PFSK-1 (cell line): ENCODE data around the gene CNPPD1.

Experiments used
- FOXP2 ChIP-seq: optimal IDR thresholded peaks from 2 replicates; pipeline ENCODE3; 2011; ENCODE audit warnings: borderline replicate concordance, control low read depth, inconsistent platforms; ENCODE audit not compliant: insufficient read depth; ENCODE audit errors: extremely low read length, extremely low read depth
- POLR2AphosphoS5 ChIP-seq: IDR thresholded peaks from 2 replicates; pipeline ENCODE4 v1.6.1; 2012; ENCODE audit warnings: low read depth, mild to moderate bottlenecking, control low read depth, low read length, moderate library complexity
- SIN3A ChIP-seq: IDR thresholded peaks from 2 replicates; pipeline ENCODE4 v1.6.1; 2012; ENCODE audit warnings: mild to moderate bottlenecking, low read length, moderate library complexity, borderline replicate concordance; ENCODE audit not compliant: insufficient read depth
- TAF1 ChIP-seq: IDR thresholded peaks from 2 replicates; pipeline ENCODE4 v1.6.1; 2012; ENCODE audit warnings: low read length, control low read depth, borderline replicate concordance; ENCODE audit not compliant: insufficient read depth
- TF ChIP-seq, protein P1 (sequence below), 2 experiments: IDR thresholded peaks; 2 replicates each; pipeline versions ENCODE4 v1.6.1 to v1.8.0; 2011 to 2012; ENCODE audit warnings: low read depth in 2 of 2, low read length in 2 of 2, control low read depth in 1 of 2, inconsistent platforms in 1 of 2, mild to moderate bottlenecking in 1 of 2, moderate library complexity in 1 of 2; ENCODE audit not compliant: insufficient read depth in 1 of 2

- TF ChIP-seq TAF1 (no peak), POLR2AphosphoS5 (no peak), SIN3A (no peak), FOXP2 (no peak)
- TF ChIP-seq, protein P1, sequence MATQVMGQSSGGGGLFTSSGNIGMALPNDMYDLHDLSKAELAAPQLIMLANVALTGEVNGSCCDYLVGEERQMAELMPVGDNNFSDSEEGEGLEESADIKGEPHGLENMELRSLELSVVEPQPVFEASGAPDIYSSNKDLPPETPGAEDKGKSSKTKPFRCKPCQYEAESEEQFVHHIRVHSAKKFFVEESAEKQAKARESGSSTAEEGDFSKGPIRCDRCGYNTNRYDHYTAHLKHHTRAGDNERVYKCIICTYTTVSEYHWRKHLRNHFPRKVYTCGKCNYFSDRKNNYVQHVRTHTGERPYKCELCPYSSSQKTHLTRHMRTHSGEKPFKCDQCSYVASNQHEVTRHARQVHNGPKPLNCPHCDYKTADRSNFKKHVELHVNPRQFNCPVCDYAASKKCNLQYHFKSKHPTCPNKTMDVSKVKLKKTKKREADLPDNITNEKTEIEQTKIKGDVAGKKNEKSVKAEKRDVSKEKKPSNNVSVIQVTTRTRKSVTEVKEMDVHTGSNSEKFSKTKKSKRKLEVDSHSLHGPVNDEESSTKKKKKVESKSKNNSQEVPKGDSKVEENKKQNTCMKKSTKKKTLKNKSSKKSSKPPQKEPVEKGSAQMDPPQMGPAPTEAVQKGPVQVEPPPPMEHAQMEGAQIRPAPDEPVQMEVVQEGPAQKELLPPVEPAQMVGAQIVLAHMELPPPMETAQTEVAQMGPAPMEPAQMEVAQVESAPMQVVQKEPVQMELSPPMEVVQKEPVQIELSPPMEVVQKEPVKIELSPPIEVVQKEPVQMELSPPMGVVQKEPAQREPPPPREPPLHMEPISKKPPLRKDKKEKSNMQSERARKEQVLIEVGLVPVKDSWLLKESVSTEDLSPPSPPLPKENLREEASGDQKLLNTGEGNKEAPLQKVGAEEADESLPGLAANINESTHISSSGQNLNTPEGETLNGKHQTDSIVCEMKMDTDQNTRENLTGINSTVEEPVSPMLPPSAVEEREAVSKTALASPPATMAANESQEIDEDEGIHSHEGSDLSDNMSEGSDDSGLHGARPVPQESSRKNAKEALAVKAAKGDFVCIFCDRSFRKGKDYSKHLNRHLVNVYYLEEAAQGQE (IDR thresholded peaks at IDR 0.05; ENCODE audit: insufficient read depth in 1 of 2, low read depth in 2 of 2, low read length in 2 of 2) = no peak
Measured at GRCh38 chr2:219173176-219173575, 3.5 kb downstream of the CNPPD1 start.
